ENCODE results near the gene HES3.

The HES3 gene

DNA sequence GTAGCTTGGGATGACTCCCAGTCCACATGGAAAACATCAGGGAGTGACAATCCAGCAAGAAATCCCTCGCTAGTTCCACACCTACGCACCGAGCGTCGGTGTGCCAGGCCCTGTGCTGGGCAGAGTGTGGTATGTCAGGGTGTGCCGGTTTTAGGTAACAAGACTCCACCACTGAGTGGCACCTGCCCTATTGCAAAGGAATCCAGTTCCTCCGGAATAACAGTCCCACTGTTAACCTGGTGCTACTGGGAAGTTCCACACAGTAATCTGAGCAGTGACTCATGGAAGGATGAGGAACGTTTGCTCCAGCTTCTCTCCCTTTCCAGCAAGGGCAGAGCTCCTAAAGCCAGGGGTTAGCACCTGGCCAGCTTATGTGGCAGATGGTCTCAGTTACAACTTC is 23.7 kb upstream of the HES3 start:
- DNase-seq = no peak

- no peak for DNase-seq
Observed at GRCh38 chr1:6221210-6221784, 22.7 kb upstream of the HES3 start.

GRCh38 chr1:6222636-6223035 is 21.3 kb upstream of the HES3 start:
- no peak for DNase-seq

- DNase-seq = no peak
Observed at GRCh38 chr1:6223617-6224016, 20.4 kb upstream of the HES3 start.

- no peak for DNase-seq
Observed at GRCh38 chr1:6224718-6225117, 19.3 kb upstream of the HES3 start.

DNA sequence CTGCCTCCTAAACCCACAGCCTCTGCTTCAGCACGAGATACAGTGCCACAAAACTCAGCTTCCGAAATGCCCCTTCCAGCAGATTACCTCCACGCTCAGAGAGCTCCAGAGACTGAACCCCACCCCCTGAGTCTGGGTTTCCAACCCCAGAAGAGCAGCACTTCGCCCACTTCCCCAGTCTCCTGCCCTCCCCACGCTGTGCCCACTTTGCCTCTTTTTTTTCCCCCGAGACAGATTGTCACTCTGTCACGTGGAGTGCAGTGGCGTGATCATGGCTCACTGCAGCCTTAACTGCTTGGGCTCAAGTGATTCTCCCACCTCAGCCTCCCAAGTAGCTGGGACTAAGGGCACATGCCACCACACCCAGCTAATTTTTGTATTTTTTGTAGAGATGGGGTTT is 18.3 kb upstream of the HES3 start:
- no peak for DNase-seq

- no peak for DNase-seq
Observed at GRCh38 chr1:6233376-6233775, 10.6 kb upstream of the HES3 start.

GRCh38 chr1:6234502-6235295 is 9.3 kb upstream of the HES3 start:
- no peak for DNase-seq

DNA sequence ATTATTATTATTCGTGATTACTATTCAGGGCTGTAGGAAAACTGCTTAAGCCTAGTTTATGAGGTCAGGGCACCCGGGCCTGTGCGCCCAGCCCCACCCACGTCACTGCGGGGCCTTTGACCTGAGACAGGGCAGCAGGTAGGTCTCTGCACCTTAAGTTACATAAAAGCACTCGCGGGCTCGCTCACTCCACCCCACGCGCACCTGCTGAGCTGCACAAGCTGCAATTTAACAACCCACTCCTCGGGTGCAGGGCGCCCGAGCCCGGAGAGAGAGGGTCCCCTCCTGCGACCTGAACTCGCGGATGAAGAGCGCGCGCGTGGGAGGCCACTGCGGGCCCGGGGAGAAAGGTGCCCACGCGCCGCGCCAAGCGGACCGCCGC is 8.7 kb upstream of the HES3 start:
- no peak for DNase-seq

- DNase-seq = no peak
Observed at GRCh38 chr1:6237093-6237492, 6.9 kb upstream of the HES3 start.

- no peak for DNase-seq
Observed at GRCh38 chr1:6239213-6239752, 4.7 kb upstream of the HES3 start.

GRCh38 chr1:6239950-6240768 is 3.8 kb upstream of the HES3 start:
- DNase-seq = no peak

DNA sequence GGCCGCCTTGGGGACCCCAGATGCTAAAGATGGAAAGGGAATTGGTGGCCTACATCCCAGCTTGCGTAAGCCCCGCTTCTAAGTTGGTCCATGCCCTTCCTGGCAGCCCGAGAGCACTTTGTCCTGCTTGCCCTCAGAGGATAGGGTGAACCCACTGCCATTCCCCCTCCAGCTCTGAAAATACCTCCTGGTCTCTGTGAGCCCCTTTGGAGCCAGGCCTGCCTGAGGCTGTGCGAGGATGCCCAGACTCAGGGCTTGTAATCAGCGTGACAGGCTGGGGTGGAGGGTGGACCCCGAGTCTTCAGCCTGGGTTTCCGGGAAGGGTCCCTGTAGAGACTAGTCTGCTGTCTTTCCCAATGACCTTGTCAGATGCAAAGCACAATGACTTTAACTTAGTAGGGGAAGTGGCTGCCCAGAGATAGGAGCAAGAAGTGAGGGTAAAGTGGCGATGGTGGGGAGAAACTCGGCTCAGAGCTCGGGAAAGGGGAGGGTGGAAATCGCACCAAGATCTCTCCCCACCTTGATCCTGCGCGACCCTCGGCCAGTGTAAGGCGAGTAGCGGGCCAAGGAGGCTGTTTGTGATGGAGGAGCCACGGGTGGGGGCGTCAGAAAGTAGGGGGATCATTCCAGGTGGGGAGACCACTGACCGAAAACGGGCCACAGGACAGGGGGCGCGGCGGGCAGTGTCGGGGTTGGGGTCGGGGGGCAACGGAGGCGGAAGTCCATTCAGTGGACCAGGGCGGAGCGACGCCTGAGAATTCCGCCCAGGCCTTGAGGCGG is 2.7 kb upstream of the HES3 start:
- DNase-seq = no peak

- DNase-seq = no peak
Observed at GRCh38 chr1:6241887-6242740, 1.9 kb upstream of the HES3 start.

GRCh38 chr1:6243053-6243834 is 735 bp upstream of the HES3 start:
- no peak for DNase-seq

DNA sequence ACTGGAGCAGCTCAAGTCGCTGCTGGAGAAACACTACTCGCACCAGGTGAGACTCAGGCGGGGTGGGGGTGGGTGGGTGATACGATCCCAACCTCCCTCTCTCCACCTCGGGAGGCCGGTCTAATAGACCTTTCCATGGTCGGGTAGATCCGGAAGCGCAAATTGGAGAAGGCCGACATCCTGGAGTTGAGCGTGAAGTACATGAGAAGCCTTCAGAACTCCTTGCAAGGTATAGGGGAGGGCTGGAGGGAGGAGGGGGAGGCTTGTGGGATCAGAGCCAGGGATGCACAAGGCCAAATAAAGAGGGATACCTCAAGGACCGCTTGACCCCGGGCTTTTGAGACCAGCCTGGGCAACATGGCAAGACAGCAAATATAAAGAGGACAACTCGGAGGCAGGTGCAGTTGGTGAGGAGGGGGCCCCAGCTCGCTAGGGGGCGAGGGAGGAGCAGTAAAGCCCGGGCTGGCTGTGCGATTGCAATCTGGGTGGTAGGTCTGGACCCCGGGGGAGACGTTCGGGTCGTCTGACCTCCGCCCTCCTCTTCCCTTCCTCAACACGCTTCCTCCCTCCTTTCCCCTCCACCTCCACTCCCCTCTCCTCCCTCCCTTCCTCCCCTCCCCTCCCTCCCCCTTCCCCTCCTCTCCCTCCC is 546 bp downstream of the HES3 start:
- DNase-seq = no peak

GRCh38 chr1:6245086-6245868 is 1.3 kb downstream of the HES3 start:
- peak; percentile 42 to 71 (median 56) for DNase-seq

DNA sequence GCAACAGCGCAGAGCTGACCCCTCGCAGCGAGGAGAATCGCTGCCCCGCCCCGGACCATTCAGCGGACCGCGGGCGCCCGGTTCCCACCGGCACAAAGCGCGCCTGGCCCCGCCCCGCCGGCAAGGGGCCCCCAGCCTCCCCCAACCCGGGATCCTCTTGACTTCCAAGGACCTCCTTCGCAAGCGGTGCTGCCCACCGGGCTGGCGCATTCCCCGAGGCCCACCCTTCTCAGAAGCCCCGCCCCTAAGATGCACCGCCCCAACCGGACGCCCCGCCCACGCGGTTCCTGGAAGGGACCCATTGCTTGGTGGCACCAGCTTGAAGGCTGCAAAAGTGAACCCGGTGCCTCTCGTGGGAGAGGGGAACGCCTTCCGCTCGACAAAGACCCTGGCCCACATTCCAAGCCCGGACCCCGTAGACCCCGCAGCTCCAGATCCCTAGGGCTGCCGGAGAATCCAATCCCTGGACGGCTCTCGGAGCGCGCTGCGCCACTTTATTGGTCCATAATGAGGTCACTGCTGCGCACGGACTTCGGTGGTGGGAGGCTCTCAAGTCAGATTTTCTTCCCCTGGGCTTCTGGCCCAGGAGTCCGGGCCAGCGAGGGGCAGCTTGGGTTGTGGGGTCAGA is 2.0 kb downstream of the HES3 start:
- peak in 1 of 4 experiments; percentile 10 for DNase-seq

Measured in activated naive CD4-positive, alpha-beta T cell (primary cell).